ENCODE measurements around the gene LIX1L. TPM values are rescaled to one million over a fixed set of nuclear protein-coding genes. Genes with fewer than 3 reads are reported as not detected.

LIX1L gene
- total and polyA plus RNA-seq, 2 donors (not counting 3 experiments of a cell fraction or from before 2014, with no cell fraction given): 54.9 to 56.4 TPM

- BruUV-seq (replicated peaks): no TSS peak
- no peak overlapping the region for H3K27ac ChIP-seq (ENCODE audit: insufficient read depth, low read depth, low read length)
- FAIRE-seq (no peak), DNase-seq (ENCODE audit: low read depth, low spot score) (no peak)
- no peaks in the 10 kb centered on the region for H3K36me3 ChIP-seq (ENCODE audit: control insufficient read depth in 2 of 2, extremely low read depth in 1 of 2, insufficient read depth in 2 of 2, low read length in 2 of 2)
- peak overlapping the region; percentile 32 to 75 (median 73) for H3K4me3 ChIP-seq (replicated peaks in 1 of 3; ENCODE audit: insufficient read depth in 1 of 3, low read depth in 1 of 3, low read length in 3 of 3)
- TF ChIP-seq GATA2 (IDR thresholded peaks at IDR 0.05; ENCODE audit: insufficient read depth, insufficient read length, low read depth, low read length) (no peak), MYC (IDR thresholded peaks at IDR 0.05; ENCODE audit: low read depth, low read length) (no peak)
- no peaks in the 10 kb centered on the region for H3K9me3 ChIP-seq (replicated peaks; ENCODE audit: control insufficient read depth, insufficient read depth, low read length)
- peaks cover 46% of the 10 kb centered on the region for H3K4me1 ChIP-seq (ENCODE audit: control insufficient read depth, extremely low read depth, insufficient read depth, low read length)
- H3K9me1 ChIP-seq (replicated peaks; ENCODE audit: control insufficient read depth, extremely low read depth, insufficient read depth, low read length): no peaks in the 10 kb centered on the region
- peak overlapping the region; percentile 53 for H3K9ac ChIP-seq (replicated peaks; ENCODE audit: extremely low read depth, insufficient read depth, low read length)
- peaks cover 12% of the 10 kb centered on the region for H3K79me2 ChIP-seq (ENCODE audit: control insufficient read depth, insufficient read depth, low read length)
- H3K27me3 ChIP-seq (ENCODE audit: control insufficient read depth in 2 of 2, insufficient read depth in 2 of 2, low read length in 2 of 2): no peaks in the 10 kb centered on the region
- ChIA-PET POLR2A (no interaction called here), CTCF (interaction anchor here (1.5 to 1.6 kb wide), 2 partner anchors 33 to 46 kb away, joined by 4 to 5 read pairs; partner anchors contain the start of gene RBM8A)
- intact Hi-C loops (cut with micrococcal nuclease): no loop called here
- H4K20me1 ChIP-seq (replicated peaks; ENCODE audit: control insufficient read depth, extremely low read depth, insufficient read depth, low read length): no peaks in the 10 kb centered on the region
- H2AFZ ChIP-seq (ENCODE audit: low read depth, low read length): peak overlapping the region; percentile 95
- dilution Hi-C loops (cut with MboI; ENCODE audit: extremely low pct_ligation_motif_present, low sequenced_read_pairs): no loop called here
- peak overlapping the region; percentile 86 for H3K4me2 ChIP-seq (ENCODE audit: insufficient read depth, low read length)
These were observed 3.2 kb upstream of the LIX1L start for GRCh38 chr1:145961109-145961424.

- Histone ChIP-seq H3K27me3 (ENCODE audit: control insufficient read depth in 2 of 2, insufficient read depth in 2 of 2, low read length in 2 of 2) (no peaks in the 10 kb centered on the region), H3K4me2 (ENCODE audit: insufficient read depth, low read length) (peak overlapping the region; percentile 86), H3K79me2 (ENCODE audit: control insufficient read depth, insufficient read depth, low read length) (peaks cover 17% of the 10 kb centered on the region), H3K9me1 (replicated peaks; ENCODE audit: control insufficient read depth, extremely low read depth, insufficient read depth, low read length) (no peaks in the 10 kb centered on the region), H3K36me3 (ENCODE audit: control insufficient read depth in 2 of 2, extremely low read depth in 1 of 2, insufficient read depth in 2 of 2, low read length in 2 of 2) (no peaks in the 10 kb centered on the region), H3K4me3 (replicated peaks in 1 of 3; ENCODE audit: insufficient read depth in 1 of 3, low read depth in 1 of 3, low read length in 3 of 3) (peak overlapping the region; percentile 32 to 75 (median 73)), H4K20me1 (replicated peaks; ENCODE audit: control insufficient read depth, extremely low read depth, insufficient read depth, low read length) (no peaks in the 10 kb centered on the region), H2AFZ (ENCODE audit: low read depth, low read length) (peak overlapping the region; percentile 95), H3K9ac (replicated peaks; ENCODE audit: extremely low read depth, insufficient read depth, low read length) (peak overlapping the region; percentile 53), H3K27ac (ENCODE audit: insufficient read depth, low read depth, low read length) (no peak overlapping the region), H3K9me3 (replicated peaks; ENCODE audit: control insufficient read depth, insufficient read depth, low read length) (no peaks in the 10 kb centered on the region), H3K4me1 (ENCODE audit: control insufficient read depth, extremely low read depth, insufficient read depth, low read length) (peaks cover 51% of the 10 kb centered on the region)
- FAIRE-seq (peak; percentile 87), DNase-seq (ENCODE audit: low read depth, low spot score) (peak; percentile 72)
- BruUV-seq (replicated peaks): no TSS peak
- peak; percentile 54 for TF ChIP-seq POLR2AphosphoS5 (IDR thresholded peaks at IDR 0.05; ENCODE audit: insufficient read depth, low read depth, low read length)
- no peak for TF ChIP-seq GATA2 (IDR thresholded peaks at IDR 0.05; ENCODE audit: insufficient read depth, insufficient read length, low read depth, low read length)
- ChIA-PET CTCF (interaction anchor here (1.5 kb wide), 1 partner anchor 47 kb away, joined by 4 read pairs; no protein-coding TSS in a partner anchor), POLR2A (no interaction called here)
- intact Hi-C loops (cut with micrococcal nuclease): no loop called here
- dilution Hi-C loops (cut with MboI; ENCODE audit: extremely low pct_ligation_motif_present, low sequenced_read_pairs): no loop called here
These were observed 2.8 kb upstream of the LIX1L start for GRCh38 chr1:145960468-145961108.
